ENCODE results near the gene SCAMP2.

- no peak for TF ChIP-seq CTCF (IDR thresholded peaks at IDR 0.05)
- TF ChIP-seq POLR2AphosphoS5 (IDR thresholded peaks at IDR 0.05) = no peak
- TF ChIP-seq POLR2A (IDR thresholded peaks at IDR 0.05) = no peak
Measured at GRCh38 chr15:74896316-74896715, 23.2 kb upstream of the SCAMP2 start.
